ENCODE measurements around the gene COX5A. TPM values are rescaled to one million over a fixed set of nuclear protein-coding genes. Genes with fewer than 3 reads are reported as not detected.

COX5A gene
- total RNA-seq, 1 donor, result 33.7 TPM

DNA sequence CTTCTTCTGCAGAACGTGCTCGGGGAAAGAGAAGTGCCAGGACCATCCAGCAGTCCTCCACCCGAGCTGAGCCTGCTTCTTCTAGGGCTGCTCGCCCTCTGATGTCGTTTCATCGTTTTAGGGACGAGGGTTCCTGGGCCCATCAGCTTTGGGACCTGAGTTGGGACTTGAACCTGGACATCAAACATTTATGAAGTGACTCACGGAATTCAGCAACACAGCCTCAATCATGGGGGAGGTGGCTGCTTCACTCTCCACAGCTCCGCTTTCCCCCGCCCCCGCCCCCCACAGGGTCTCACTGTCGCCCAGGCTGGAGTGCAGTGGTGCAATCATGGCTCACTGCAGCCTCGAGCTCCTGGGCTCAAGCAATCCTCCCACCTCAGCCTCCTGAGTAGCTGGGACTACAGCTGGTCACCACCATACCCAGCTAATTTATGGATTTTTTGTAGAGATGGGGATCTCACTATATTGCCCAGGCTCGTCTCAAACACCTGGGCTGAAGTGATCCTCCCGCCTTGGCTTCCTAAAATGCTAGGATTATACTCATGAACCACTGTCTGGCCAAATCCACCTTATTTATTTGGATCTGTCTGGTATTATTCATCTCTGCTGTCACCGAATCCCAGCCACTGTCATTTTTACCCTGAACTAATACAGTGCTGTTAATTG lies 64.0 kb downstream of the COX5A start:
- DNase-seq (ENCODE audit: low read depth), result no peak
- peak overlapping the region; percentile 79 for H3K4me3 ChIP-seq (ENCODE audit: low read depth, low read length)
- TF ChIP-seq CTCF (IDR thresholded peaks at IDR 0.05; ENCODE audit: insufficient read depth, low read depth, low read length), result no peak

DNA sequence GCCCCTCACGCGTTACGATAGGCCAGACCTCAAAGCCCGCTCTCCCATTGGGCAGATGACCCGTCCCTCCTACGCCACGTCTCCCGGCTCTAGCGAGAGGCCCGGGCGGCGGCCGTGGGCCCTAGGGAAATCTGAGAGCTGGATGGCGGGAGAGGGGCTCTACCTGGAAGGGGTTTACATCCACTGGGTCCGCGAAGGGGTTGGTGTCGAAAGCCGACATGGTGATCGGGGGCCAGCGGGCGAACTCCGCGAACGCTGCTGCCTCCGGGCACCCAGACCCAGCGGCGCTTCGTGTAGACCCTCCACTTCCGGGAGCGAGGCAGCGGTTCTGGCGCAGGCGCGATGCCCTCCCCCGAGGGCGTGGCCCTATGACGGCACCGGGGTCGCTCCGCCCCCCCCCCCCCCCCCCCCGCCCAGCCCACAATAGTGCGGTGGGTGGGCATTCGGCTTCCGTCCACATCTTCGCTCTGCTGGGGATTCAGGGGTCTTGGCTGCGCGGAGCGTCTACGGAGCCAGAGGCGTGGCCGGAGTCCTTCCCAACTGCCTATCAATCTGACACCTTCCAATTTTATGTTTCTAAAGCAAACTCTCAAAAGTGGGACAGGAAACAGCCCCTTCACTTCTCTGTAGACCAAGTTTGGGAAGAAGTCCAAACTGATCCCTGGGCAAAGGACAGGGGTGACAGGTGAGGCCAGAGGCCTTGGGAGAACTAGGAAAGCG lies 64.7 kb downstream of the COX5A start, which contains the start of gene SCAMP2:
SCAMP2 (minus strand) TSS at position 330 of the 720 bp plus-strand sequence; CDS start at position 220, 110 bp downstream.
- peak within 1 kb of the TSS; percentile 79 for H3K4me3 ChIP-seq (ENCODE audit: low read depth, low read length)
- TF ChIP-seq CTCF (IDR thresholded peaks at IDR 0.05; ENCODE audit: insufficient read depth, low read depth, low read length), result no peak
- DNase-seq (ENCODE audit: low read depth), result peak; percentile 95

DNA sequence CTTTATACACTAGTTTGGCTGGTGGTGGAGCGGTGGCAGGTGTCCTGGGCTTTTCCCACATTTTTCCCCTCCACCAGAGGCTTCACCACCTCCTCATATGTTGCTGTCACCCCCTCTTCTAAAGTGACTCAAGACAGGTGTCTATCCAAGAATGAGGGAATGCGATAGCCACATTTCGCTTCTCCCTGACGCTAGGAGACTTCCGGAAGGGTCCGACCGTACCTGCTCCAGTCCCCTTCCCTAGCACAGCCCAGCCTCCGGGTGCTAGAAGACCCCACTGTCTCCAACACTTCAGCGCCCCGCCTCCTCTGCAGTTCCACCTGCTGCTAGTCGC lies 65.2 kb downstream of the COX5A start:
- no peak for DNase-seq (ENCODE audit: low read depth)
- TF ChIP-seq CTCF (IDR thresholded peaks at IDR 0.05; ENCODE audit: insufficient read depth, low read depth, low read length), result no peak
- peak overlapping the region; percentile 79 for H3K4me3 ChIP-seq (ENCODE audit: low read depth, low read length)

DNA sequence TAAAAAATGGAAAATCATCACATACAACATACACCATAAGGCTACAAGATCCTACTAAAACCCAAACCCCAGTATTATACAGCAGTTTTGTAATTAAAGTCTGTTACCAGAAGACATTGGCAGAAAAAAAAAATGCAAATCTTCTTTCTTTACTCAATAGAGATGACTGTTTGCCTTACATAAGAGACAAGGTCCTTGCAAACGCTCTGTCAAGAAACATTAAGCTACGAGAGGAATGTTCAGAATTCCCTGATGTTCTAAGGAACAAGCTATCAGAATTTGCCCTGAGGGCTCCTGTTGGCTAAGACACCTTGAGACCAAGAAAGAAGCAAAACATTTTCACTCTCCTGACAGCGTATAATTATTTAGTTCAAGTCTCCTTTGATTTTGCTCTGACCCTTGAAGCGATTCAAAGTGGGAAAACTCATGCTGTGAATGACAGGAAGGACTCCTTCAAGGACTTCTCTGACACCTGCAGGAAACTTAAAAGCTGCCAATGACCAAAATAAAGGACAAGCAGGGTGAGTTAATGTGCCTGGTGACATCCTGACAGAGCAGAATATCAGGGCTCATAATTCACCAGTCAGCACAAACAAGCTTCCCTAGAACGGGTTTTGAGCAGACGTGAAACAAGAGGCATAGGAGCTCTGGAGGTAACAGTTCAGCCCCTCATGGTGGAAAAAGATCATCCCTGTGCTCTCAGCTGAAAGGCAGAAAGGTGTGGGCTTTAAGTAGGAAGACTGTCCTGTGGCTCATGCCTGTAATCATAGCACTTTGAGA lies 67.2 kb downstream of the COX5A start:
- no peak overlapping the region for H3K4me3 ChIP-seq (ENCODE audit: low read depth, low read length)
- peak; percentile 62 for DNase-seq (ENCODE audit: low read depth)
- no peak for TF ChIP-seq CTCF (IDR thresholded peaks at IDR 0.05; ENCODE audit: insufficient read depth, low read depth, low read length)

Small RNA genes lying within 50 kb of the gene (small RNA-seq; reads per million reads assigned to genes)
- not detected for gene RF00019

Other genes with a start within 250 kb of the COX5A start
- gene EDC3, start 242.0 kb downstream of the COX5A start, total RNA-seq, result 9.7 and 11.7 TPM in 2 replicates
- not detected in 2 replicates for gene CYP1A1, start 212.5 kb downstream of the COX5A start, total RNA-seq
- not detected in 2 replicates for gene CYP1A2, start 189.2 kb downstream of the COX5A start, total RNA-seq
- gene CSK, start 156.0 kb downstream of the COX5A start, total RNA-seq, result 32.2 and 33.2 TPM in 2 replicates
- not detected in 2 replicates for gene LMAN1L, start 125.2 kb downstream of the COX5A start, total RNA-seq
- gene CPLX3, start 111.4 kb downstream of the COX5A start, total RNA-seq, result not detected in 2 replicates
- 15.5 and 17.3 TPM in 2 replicates for gene ULK3, start 94.9 kb downstream of the COX5A start, total RNA-seq
- 25.1 and 33.7 TPM in 2 replicates for gene SCAMP2, start 64.7 kb downstream of the COX5A start, total RNA-seq
- gene MPI, start 48.0 kb downstream of the COX5A start, total RNA-seq, result 38.0 and 41.5 TPM in 2 replicates
- gene FAM219B, start 31.2 kb downstream of the COX5A start, total RNA-seq, result 39.0 and 41.5 TPM in 2 replicates
- 2.6 and 11.0 TPM in 2 replicates for gene RPP25, start 18.7 kb upstream of the COX5A start, total RNA-seq
- 0.43 and 1.6 TPM in 2 replicates for gene SCAMP5, start 57.5 kb upstream of the COX5A start, total RNA-seq
- 7.4 and 7.8 TPM in 2 replicates for gene PPCDC, start 85.5 kb upstream of the COX5A start, total RNA-seq

All from fibroblast of villous mesenchyme (primary cell).